Neural cell (in vitro differentiated cells): ENCODE results near the gene KRT5. TPM values are rescaled to one million over a fixed set of nuclear protein-coding genes. Genes with fewer than 3 reads are reported as not detected.

Source experiments
- H2AFZ ChIP-seq: fragments of 200-600, 300-800 bp; sonication (generic), shearing (Covaris generic); 2 replicates; pipeline ENCODE4 v1.6.0; 2014; ENCODE audit warnings: low read depth, mild to moderate bottlenecking, antibody characterized with exemption, low read length, moderate library complexity
- H3F3A ChIP-seq: fragments of 200-600 bp; shearing (Covaris generic); 2 replicates; pipeline ENCODE4 v1.6.1; 2016; ENCODE audit warnings: mild to moderate bottlenecking, moderate library complexity, mixed read lengths, antibody characterized with exemption, low read length; ENCODE audit not compliant: insufficient read depth, poor library complexity, severe bottlenecking
- H3K27ac ChIP-seq: fragments of 200-600, 300-800 bp; sonication (generic), shearing (Covaris generic); 2 replicates; pipeline ENCODE4 v1.5.1; 2014; ENCODE audit warnings: mild to moderate bottlenecking, low read length, moderate library complexity
- H3K27me3 ChIP-seq: fragments of 300-800, 200-600 bp; sonication (generic), shearing (Covaris generic); 2 replicates; pipeline ENCODE4 v1.6.0; 2014; ENCODE audit warnings: mild to moderate bottlenecking, low read depth, low read length, moderate library complexity; ENCODE audit not compliant: insufficient read depth
- H3K36me3 ChIP-seq: fragments of 300-800, 200-600 bp; sonication (generic), shearing (Covaris generic); 2 replicates; pipeline ENCODE4 v1.5.1; 2014; ENCODE audit warnings: mild to moderate bottlenecking, antibody characterized with exemption, low read length, moderate library complexity; ENCODE audit not compliant: insufficient read depth
- H3K4me2 ChIP-seq: fragments of 300-800, 200-600 bp; sonication (generic), shearing (Covaris generic); 2 replicates; pipeline ENCODE4 v1.6.0; 2014; ENCODE audit warnings: mild to moderate bottlenecking, low read length
- H3K4me3 ChIP-seq: fragments of 300-800, 200-600 bp; sonication (generic), shearing (Covaris generic); 2 replicates; pipeline ENCODE4 v1.5.1; 2014; ENCODE audit warnings: mild to moderate bottlenecking, low read length, moderate library complexity
- H3K79me2 ChIP-seq: fragments of 200-600 bp; shearing (Covaris generic); replicated peaks from 2 replicates; pipeline ENCODE4 v1.6.0; 2014; ENCODE audit warnings: mild to moderate bottlenecking, low read length, moderate library complexity; ENCODE audit not compliant: insufficient read depth
- H3K9ac ChIP-seq: fragments of 300-800, 200-600 bp; sonication (generic), shearing (Covaris generic); 2 replicates; pipeline ENCODE4 v1.6.1; 2016; ENCODE audit warnings: mild to moderate bottlenecking, low read length, mixed read lengths
- H3K9me2 ChIP-seq: fragments of 200-600 bp; shearing (Covaris generic); 2 replicates; pipeline ENCODE4 v1.6.1; 2016; ENCODE audit warnings: mild to moderate bottlenecking, low read length, mixed read lengths; ENCODE audit not compliant: insufficient read depth
- H3K9me3 ChIP-seq: fragments of 200-600, 300-800 bp; sonication (generic), shearing (Covaris generic); 2 replicates; pipeline ENCODE4 v1.6.1; 2016; ENCODE audit warnings: mild to moderate bottlenecking, mixed run types, low read length, moderate library complexity, mixed read lengths
- H4K20me1 ChIP-seq: fragments of 200-600 bp; shearing (Covaris generic); 2 replicates; pipeline ENCODE4 v1.6.1; 2016; ENCODE audit warnings: mild to moderate bottlenecking, mixed run types; ENCODE audit not compliant: insufficient read depth
- EP300 ChIP-seq: fragments of 450-650 bp; conservative IDR thresholded peaks from 2 replicates; pipeline ENCODE4 v1.6.1; 2014; ENCODE audit warnings: antibody characterized with exemption, mild to moderate bottlenecking, moderate library complexity; ENCODE audit not compliant: poor library complexity, severe bottlenecking
- EZH2 ChIP-seq: fragments of 200-600, 300-800 bp; shearing (Covaris generic), sonication (generic); IDR thresholded peaks from 2 replicates; pipeline ENCODE4 v1.6.1; 2014; ENCODE audit warnings: antibody characterized with exemption, low read length, borderline replicate concordance, mild to moderate bottlenecking; ENCODE audit not compliant: insufficient read depth, poor library complexity, severe bottlenecking
- MXI1 ChIP-seq: fragments of 450-650 bp; conservative IDR thresholded peaks from 2 replicates; pipeline ENCODE4 v1.6.1; 2014; ENCODE audit warnings: antibody characterized with exemption, mild to moderate bottlenecking; ENCODE audit not compliant: poor library complexity, severe bottlenecking
- POLR2AphosphoS5 ChIP-seq: IDR thresholded peaks from 2 replicates; pipeline ENCODE4 v1.6.1; 2012
- RAD21 ChIP-seq: fragments of 450-650 bp; conservative IDR thresholded peaks from 2 replicates; pipeline ENCODE4 v1.6.1; 2014; ENCODE audit warnings: antibody characterized with exemption, mild to moderate bottlenecking, moderate library complexity
- SMC3 ChIP-seq: fragments of 450-650 bp; conservative IDR thresholded peaks from 2 replicates; pipeline ENCODE4 v1.6.1; 2014; ENCODE audit warnings: antibody characterized with exemption, mild to moderate bottlenecking, moderate library complexity; ENCODE audit not compliant: poor library complexity
- TAF1 ChIP-seq: IDR thresholded peaks from 2 replicates; pipeline ENCODE4 v1.6.1; 2012; ENCODE audit warnings: low read depth
- polyA plus RNA-seq: library from polyadenylated mRNA; depleted of rRNA; stranded (reverse); fragments of >200 nt; gene quantifications from 2 replicates; pipeline ENCODE4 v1.2.3, GENCODE V29; 2014
- TF ChIP-seq, protein P1 (sequence below): fragments of 450-650 bp; IDR thresholded peaks from 2 replicates; pipeline ENCODE4 v1.5.1; 2014; ENCODE audit warnings: antibody characterized with exemption, mild to moderate bottlenecking, moderate library complexity; ENCODE audit not compliant: poor library complexity, severe bottlenecking
- TF ChIP-seq, protein P2 (sequence below): IDR thresholded peaks from 2 replicates; pipeline ENCODE4 v1.6.1; 2012; ENCODE audit warnings: borderline replicate concordance

KRT5 gene
- polyA plus RNA-seq, 1 donor from 2014 or later: not detected

DNA sequence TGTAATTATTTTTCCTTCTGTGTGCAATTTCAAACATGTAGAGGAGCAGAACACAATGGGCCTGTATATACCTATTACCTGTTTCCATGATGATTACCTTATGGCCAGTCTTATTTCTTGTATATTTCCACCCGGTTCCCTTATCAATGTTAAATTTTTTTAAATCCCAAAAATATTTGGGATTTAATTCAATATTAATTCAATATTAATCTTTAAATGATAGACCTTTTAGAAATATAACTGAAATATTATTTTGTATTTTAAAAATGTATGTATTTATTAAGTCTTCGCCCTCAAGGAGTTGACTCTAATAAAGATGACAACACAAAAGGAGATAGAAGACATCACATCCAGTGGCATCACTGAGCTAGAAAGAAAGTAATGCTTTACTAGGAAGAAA, 46.0 kb downstream of the KRT5 start:
- no peaks in the 10 kb centered on the region for H4K20me1 ChIP-seq
- H3K4me3 ChIP-seq: no peak overlapping the region
- H3K27ac ChIP-seq: no peak overlapping the region
- H3F3A ChIP-seq: no peaks in the 10 kb centered on the region
- H3K27me3 ChIP-seq: no peaks in the 10 kb centered on the region
- TF ChIP-seq TAF1: no peak
- TF ChIP-seq POLR2AphosphoS5: no peak
- no peak for TF ChIP-seq MXI1
- TF ChIP-seq RAD21: no peak
- TF ChIP-seq, protein P1, sequence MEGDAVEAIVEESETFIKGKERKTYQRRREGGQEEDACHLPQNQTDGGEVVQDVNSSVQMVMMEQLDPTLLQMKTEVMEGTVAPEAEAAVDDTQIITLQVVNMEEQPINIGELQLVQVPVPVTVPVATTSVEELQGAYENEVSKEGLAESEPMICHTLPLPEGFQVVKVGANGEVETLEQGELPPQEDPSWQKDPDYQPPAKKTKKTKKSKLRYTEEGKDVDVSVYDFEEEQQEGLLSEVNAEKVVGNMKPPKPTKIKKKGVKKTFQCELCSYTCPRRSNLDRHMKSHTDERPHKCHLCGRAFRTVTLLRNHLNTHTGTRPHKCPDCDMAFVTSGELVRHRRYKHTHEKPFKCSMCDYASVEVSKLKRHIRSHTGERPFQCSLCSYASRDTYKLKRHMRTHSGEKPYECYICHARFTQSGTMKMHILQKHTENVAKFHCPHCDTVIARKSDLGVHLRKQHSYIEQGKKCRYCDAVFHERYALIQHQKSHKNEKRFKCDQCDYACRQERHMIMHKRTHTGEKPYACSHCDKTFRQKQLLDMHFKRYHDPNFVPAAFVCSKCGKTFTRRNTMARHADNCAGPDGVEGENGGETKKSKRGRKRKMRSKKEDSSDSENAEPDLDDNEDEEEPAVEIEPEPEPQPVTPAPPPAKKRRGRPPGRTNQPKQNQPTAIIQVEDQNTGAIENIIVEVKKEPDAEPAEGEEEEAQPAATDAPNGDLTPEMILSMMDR: no peak
- TF ChIP-seq EZH2: no peak
- TF ChIP-seq, protein P2, sequence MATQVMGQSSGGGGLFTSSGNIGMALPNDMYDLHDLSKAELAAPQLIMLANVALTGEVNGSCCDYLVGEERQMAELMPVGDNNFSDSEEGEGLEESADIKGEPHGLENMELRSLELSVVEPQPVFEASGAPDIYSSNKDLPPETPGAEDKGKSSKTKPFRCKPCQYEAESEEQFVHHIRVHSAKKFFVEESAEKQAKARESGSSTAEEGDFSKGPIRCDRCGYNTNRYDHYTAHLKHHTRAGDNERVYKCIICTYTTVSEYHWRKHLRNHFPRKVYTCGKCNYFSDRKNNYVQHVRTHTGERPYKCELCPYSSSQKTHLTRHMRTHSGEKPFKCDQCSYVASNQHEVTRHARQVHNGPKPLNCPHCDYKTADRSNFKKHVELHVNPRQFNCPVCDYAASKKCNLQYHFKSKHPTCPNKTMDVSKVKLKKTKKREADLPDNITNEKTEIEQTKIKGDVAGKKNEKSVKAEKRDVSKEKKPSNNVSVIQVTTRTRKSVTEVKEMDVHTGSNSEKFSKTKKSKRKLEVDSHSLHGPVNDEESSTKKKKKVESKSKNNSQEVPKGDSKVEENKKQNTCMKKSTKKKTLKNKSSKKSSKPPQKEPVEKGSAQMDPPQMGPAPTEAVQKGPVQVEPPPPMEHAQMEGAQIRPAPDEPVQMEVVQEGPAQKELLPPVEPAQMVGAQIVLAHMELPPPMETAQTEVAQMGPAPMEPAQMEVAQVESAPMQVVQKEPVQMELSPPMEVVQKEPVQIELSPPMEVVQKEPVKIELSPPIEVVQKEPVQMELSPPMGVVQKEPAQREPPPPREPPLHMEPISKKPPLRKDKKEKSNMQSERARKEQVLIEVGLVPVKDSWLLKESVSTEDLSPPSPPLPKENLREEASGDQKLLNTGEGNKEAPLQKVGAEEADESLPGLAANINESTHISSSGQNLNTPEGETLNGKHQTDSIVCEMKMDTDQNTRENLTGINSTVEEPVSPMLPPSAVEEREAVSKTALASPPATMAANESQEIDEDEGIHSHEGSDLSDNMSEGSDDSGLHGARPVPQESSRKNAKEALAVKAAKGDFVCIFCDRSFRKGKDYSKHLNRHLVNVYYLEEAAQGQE: no peak
- TF ChIP-seq EP300: no peak
- TF ChIP-seq SMC3: no peak
- H2AFZ ChIP-seq: no peak overlapping the region
- H3K9ac ChIP-seq: no peak overlapping the region
- H3K79me2 ChIP-seq: no peaks in the 10 kb centered on the region
- no peaks in the 10 kb centered on the region for H3K9me3 ChIP-seq
- H3K36me3 ChIP-seq: no peaks in the 10 kb centered on the region
- H3K4me2 ChIP-seq: no peak overlapping the region
- H3K9me2 ChIP-seq: no peaks in the 10 kb centered on the region

- no peaks in the 10 kb centered on the region for H3K9me3 ChIP-seq
- no peak within 1 kb of the TSS for H3K4me2 ChIP-seq
- H3K79me2 ChIP-seq: no peaks in the 10 kb centered on the region
- no peaks in the 10 kb centered on the region for H3K36me3 ChIP-seq
- no peak within 1 kb of the TSS for H2AFZ ChIP-seq
- H3K27ac ChIP-seq: no peak within 1 kb of the TSS
- no peaks in the 10 kb centered on the region for H3K27me3 ChIP-seq
- no peaks in the 10 kb centered on the region for H4K20me1 ChIP-seq
- H3K9me2 ChIP-seq: no peaks in the 10 kb centered on the region
- H3F3A ChIP-seq: no peaks in the 10 kb centered on the region
- no peak within 1 kb of the TSS for H3K9ac ChIP-seq
- no peak for TF ChIP-seq EZH2
- TF ChIP-seq, protein P1: no peak
- no peak for TF ChIP-seq TAF1
- H3K4me3 ChIP-seq: no peak within 1 kb of the TSS
Measured at GRCh38 chr12:52473768-52474167, 46.4 kb downstream of the KRT5 start, which contains the start of gene KRT6C. Gene KRT6C (minus strand): TSS chr12:52473805. CDS start chr12:52473737, 68 bp downstream.
